Fibroblast of pulmonary artery (primary cell): ENCODE data around the gene PTPRT.

Source experiments
- DNase-seq: peaks from one replicate; pipeline ENCODE4 v3.0.0-alpha.2; 2010; ENCODE audit warnings: low read depth
- H3K4me3 ChIP-seq: replicated peaks from 2 replicates; pipeline ENCODE4 v1.5.1; 2011; ENCODE audit warnings: low read depth, mild to moderate bottlenecking, control low read depth, low read length, moderate library complexity
- CTCF ChIP-seq: IDR thresholded peaks from 2 replicates; pipeline ENCODE4 v1.5.1; 2011; ENCODE audit warnings: mild to moderate bottlenecking, control low read depth, low read length, inconsistent platforms; ENCODE audit errors: missing control alignments

The PTPRT gene

GRCh38 chr20:42181064-42181463 lies 1008.6 kb downstream of the PTPRT start:
- H3K4me3 ChIP-seq = no peak overlapping the region
- no peak for TF ChIP-seq CTCF
- DNase-seq = no peak

GRCh38 chr20:42179768-42180167 lies 1009.9 kb downstream of the PTPRT start:
- peak; percentile 3 for DNase-seq
- H3K4me3 ChIP-seq = no peak overlapping the region
- TF ChIP-seq CTCF = no peak

GRCh38 chr20:42173440-42173839 lies 1016.3 kb downstream of the PTPRT start:
- H3K4me3 ChIP-seq = no peak overlapping the region
- DNase-seq = no peak

GRCh38 chr20:42164121-42164890 lies 1025.4 kb downstream of the PTPRT start:
- TF ChIP-seq CTCF = no peak
- H3K4me3 ChIP-seq = no peak overlapping the region
- no peak for DNase-seq

More at GRCh38 chr20:42173440-42173839, 1016.3 kb downstream of the PTPRT start:
- no peak for TF ChIP-seq CTCF

- no peak for DNase-seq
- TF ChIP-seq CTCF = no peak
- H3K4me3 ChIP-seq = no peak overlapping the region
These were observed 1028.4 kb downstream of the PTPRT start for GRCh38 chr20:42161228-42161829.

GRCh38 chr20:42159808-42160207 lies 1029.9 kb downstream of the PTPRT start:
- H3K4me3 ChIP-seq = no peak overlapping the region
- TF ChIP-seq CTCF = no peak

More at GRCh38 chr20:42159808-42160207, 1029.9 kb downstream of the PTPRT start:
- DNase-seq = no peak
